SK-N-MC (cell line): ENCODE measurements around the gene HIBADH.

ENCODE experiments used
- EZH2 ChIP-seq: fragments of 200-600 bp; sonication (generic); IDR thresholded peaks from one replicate; pipeline ENCODE4 v1.6.1; 2017; ENCODE audit warnings: antibody characterized with exemption
- FOXP2 ChIP-seq: optimal IDR thresholded peaks from 2 replicates; pipeline ENCODE3; 2011; ENCODE audit warnings: mild to moderate bottlenecking, moderate library complexity; ENCODE audit not compliant: insufficient read depth; ENCODE audit errors: extremely low read length, control extremely low read depth
- POLR2AphosphoS5 ChIP-seq: IDR thresholded peaks from 2 replicates; pipeline ENCODE4 v1.6.1; 2012; ENCODE audit warnings: mild to moderate bottlenecking, low read depth, low read length, borderline replicate concordance

DNA sequence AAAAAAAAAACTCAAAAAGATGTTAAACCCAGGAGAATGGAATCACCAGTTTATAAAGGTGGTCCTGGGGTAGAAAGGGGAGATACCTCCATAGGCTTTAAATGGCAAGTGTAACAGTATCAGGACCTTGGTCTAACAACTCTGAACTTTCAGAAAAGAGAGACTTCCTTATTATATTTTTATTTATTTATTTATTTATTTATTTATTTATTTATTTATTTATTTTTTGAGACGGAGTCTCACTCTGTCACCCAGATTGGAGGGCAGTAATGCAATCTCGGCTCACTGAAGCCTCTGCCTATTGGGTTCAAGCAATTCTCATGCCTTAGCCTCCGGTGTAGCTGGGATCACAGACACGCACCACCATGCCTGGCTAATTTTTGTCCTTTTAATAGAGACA, 12.4 kb downstream of the HIBADH start:
- no peak for TF ChIP-seq POLR2AphosphoS5
- TF ChIP-seq EZH2 = no peak
- no peak for TF ChIP-seq FOXP2
